HepG2 (cell line): ENCODE data around the gene OR6S1. TPM values are rescaled to one million over a fixed set of nuclear protein-coding genes. Genes with fewer than 3 reads are reported as not detected.

ENCODE experiments used
- ATM ChIP-seq: fragments of 450-650 bp; IDR thresholded peaks from 2 replicates; pipeline ENCODE4 v1.7.1; 2017; ENCODE audit warnings: mild to moderate bottlenecking, borderline replicate concordance
- DNMT1 ChIP-seq: sonication (generic); formaldehyde crosslinking; IDR thresholded peaks from 2 replicates; pipeline ENCODE4 v1.5.1; 2020; ENCODE audit warnings: mild to moderate bottlenecking, missing genetic modification reagents
- FOXJ3 ChIP-seq: sonication (generic); formaldehyde crosslinking; IDR thresholded peaks from 2 replicates; pipeline ENCODE4 v1.4.0; 2020; ENCODE audit warnings: missing genetic modification reagents, mild to moderate bottlenecking, borderline replicate concordance
- FOXM1 ChIP-seq: sonication (generic); formaldehyde crosslinking; IDR thresholded peaks from 2 replicates; pipeline ENCODE4 v1.5.0; 2020; ENCODE audit warnings: missing genetic modification reagents
- GLI4 ChIP-seq: sonication (generic); formaldehyde crosslinking; IDR thresholded peaks from 2 replicates; pipeline ENCODE4 v1.5.1; 2020; ENCODE audit warnings: missing genetic modification reagents, mild to moderate bottlenecking, moderate library complexity, borderline replicate concordance
- HDAC6 ChIP-seq: fragments of 200-600 bp; sonication (generic); IDR thresholded peaks from 2 replicates; pipeline ENCODE4 v1.7.0; 2017; ENCODE audit warnings: mild to moderate bottlenecking, antibody characterized with exemption, low read length, low read depth
- IRF2 ChIP-seq: IDR thresholded peaks from 2 replicates; pipeline ENCODE4 v1.6.1; 2018; ENCODE audit warnings: missing genetic modification reagents, missing compliant biosample characterization
- MED8 ChIP-seq: sonication (generic); formaldehyde crosslinking; IDR thresholded peaks from 2 replicates; pipeline ENCODE4 v1.8.1; 2023; ENCODE audit warnings: mild to moderate bottlenecking, missing genetic modification reagents; ENCODE audit not compliant: insufficient replicate concordance
- MIXL1 ChIP-seq: IDR thresholded peaks from 2 replicates; pipeline ENCODE4 v1.6.1; 2016
- RXRA ChIP-seq: sonication (generic); formaldehyde crosslinking; IDR thresholded peaks from 2 replicates; pipeline ENCODE4 v1.5.1; 2020; ENCODE audit warnings: missing genetic modification reagents
- ZC3H13 ChIP-seq: sonication (generic); formaldehyde crosslinking; IDR thresholded peaks from 2 replicates; pipeline ENCODE4 v1.8.1; 2023; ENCODE audit warnings: mild to moderate bottlenecking, missing genetic modification reagents, moderate library complexity
- ZNF230 ChIP-seq: sonication (generic); formaldehyde crosslinking; IDR thresholded peaks from 2 replicates; pipeline ENCODE4 v1.4.0; 2020; ENCODE audit warnings: mild to moderate bottlenecking, missing genetic modification reagents
- polyA plus RNA-seq, 8 experiments: library from polyadenylated mRNA; depleted of rRNA in 3 of 8; stranded (reverse) in 7 of 8; unstranded in 1 of 8; fragments of >200 nt; fragmentation: Illumina TruSeq in 4 of 8; extraction: Trizol in 4 of 8; gene quantifications; 2 replicates each; pipeline versions ENCODE4 v1.2.1 to v1.2.3, GENCODE V29; 2011 to 2016; ENCODE audit warnings: low read depth in 4 of 8, missing spikeins in 1 of 8, mixed read lengths in 1 of 8; ENCODE audit not compliant: insufficient read depth in 1 of 8
- total RNA-seq, 5 experiments: library from RNA; depleted of rRNA; stranded (reverse); fragments of >200 nt; fragmentation: Illumina TruSeq; extraction: Trizol; gene quantifications; 2 replicates each; pipeline ENCODE4 v1.2.3, GENCODE V29; 2016; ENCODE audit warnings: low read depth in 1 of 5
- TF ChIP-seq, protein P1 (sequence below): sonication (generic); formaldehyde crosslinking; IDR thresholded peaks from 2 replicates; pipeline ENCODE4 v1.4.0; 2020; ENCODE audit warnings: missing genetic modification reagents, borderline replicate concordance
- TF ChIP-seq, protein P2 (sequence below): sonication (generic); formaldehyde crosslinking; IDR thresholded peaks from 2 replicates; pipeline ENCODE4 v1.5.0; 2020; ENCODE audit warnings: missing genetic modification reagents, mild to moderate bottlenecking, borderline replicate concordance
- TF ChIP-seq, protein P3 (sequence below): sonication (generic); formaldehyde crosslinking; IDR thresholded peaks from 2 replicates; pipeline ENCODE4 v1.8.1; 2022; ENCODE audit warnings: low read depth, mild to moderate bottlenecking, missing genetic modification reagents
- TF ChIP-seq, protein P4 (sequence below): sonication (generic); formaldehyde crosslinking; IDR thresholded peaks from 2 replicates; pipeline ENCODE4 v1.4.0; 2020; ENCODE audit warnings: missing genetic modification reagents
- TF ChIP-seq, protein P5 (sequence below): sonication (generic); IDR thresholded peaks from 2 replicates; pipeline ENCODE4 v1.6.1; 2016; ENCODE audit warnings: low read depth, borderline replicate concordance

OR6S1 gene
- total and polyA plus RNA-seq, 2 of the 13 experiments (the other 11 are each of a cell fraction or from before 2014, with no cell fraction given): 0.09 TPM; not detected in 1

DNA sequence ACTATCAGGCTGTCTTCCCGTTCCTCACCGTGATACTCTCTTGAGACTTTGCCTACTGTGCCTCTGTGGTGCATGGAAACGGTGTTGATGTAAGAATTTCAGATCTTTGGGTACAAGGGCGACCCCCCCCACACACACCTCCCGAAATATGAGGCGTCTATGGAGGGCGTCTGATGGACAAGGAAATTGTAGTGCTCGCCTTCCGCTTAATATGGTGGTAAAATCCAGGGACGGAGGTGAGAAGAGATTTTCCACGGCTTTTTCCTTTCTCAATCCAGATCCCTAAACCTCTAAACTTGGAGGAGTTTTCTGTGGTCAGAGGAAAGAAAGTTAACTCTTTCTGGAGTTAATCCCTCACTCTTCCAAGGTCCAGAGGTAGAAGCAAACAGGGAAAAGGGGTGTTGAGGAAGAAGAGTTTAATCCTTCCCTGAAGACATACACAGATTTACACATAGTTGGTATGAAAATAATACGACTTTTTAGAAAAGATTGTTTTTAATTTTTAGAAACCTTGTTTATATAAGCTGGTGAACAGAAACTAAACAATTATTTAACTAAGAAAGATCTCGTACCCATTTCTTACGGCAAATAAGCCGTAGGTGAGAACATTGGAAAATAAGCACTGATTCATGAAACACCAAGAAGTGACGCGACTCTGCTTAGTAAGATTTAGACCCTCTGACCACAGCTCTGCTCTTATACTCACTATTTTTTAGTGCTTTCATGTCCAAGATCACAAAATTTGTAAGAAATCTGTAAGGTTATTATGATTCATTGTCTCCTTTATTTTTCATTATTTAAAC lies 27.3 kb downstream of the OR6S1 start (continued):
- TF ChIP-seq, protein P1, sequence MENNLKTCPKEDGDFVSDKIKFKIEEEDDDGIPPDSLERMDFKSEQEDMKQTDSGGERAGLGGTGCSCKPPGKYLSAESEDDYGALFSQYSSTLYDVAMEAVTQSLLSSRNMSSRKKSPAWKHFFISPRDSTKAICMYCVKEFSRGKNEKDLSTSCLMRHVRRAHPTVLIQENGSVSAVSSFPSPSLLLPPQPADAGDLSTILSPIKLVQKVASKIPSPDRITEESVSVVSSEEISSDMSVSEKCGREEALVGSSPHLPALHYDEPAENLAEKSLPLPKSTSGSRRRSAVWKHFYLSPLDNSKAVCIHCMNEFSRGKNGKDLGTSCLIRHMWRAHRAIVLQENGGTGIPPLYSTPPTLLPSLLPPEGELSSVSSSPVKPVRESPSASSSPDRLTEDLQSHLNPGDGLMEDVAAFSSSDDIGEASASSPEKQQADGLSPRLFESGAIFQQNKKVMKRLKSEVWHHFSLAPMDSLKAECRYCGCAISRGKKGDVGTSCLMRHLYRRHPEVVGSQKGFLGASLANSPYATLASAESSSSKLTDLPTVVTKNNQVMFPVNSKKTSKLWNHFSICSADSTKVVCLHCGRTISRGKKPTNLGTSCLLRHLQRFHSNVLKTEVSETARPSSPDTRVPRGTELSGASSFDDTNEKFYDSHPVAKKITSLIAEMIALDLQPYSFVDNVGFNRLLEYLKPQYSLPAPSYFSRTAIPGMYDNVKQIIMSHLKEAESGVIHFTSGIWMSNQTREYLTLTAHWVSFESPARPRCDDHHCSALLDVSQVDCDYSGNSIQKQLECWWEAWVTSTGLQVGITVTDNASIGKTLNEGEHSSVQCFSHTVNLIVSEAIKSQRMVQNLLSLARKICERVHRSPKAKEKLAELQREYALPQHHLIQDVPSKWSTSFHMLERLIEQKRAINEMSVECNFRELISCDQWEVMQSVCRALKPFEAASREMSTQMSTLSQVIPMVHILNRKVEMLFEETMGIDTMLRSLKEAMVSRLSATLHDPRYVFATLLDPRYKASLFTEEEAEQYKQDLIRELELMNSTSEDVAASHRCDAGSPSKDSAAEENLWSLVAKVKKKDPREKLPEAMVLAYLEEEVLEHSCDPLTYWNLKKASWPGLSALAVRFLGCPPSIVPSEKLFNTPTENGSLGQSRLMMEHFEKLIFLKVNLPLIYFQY (CRISPR knock-in tag): no peak; the same call in 1 of the 2 replicates
- TF ChIP-seq, protein P2, sequence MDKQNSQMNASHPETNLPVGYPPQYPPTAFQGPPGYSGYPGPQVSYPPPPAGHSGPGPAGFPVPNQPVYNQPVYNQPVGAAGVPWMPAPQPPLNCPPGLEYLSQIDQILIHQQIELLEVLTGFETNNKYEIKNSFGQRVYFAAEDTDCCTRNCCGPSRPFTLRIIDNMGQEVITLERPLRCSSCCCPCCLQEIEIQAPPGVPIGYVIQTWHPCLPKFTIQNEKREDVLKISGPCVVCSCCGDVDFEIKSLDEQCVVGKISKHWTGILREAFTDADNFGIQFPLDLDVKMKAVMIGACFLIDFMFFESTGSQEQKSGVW (CRISPR knock-in tag): no peak
- TF ChIP-seq ZNF230: no peak
- no peak for TF ChIP-seq RXRA (CRISPR knock-in tag)
- TF ChIP-seq, protein P3, sequence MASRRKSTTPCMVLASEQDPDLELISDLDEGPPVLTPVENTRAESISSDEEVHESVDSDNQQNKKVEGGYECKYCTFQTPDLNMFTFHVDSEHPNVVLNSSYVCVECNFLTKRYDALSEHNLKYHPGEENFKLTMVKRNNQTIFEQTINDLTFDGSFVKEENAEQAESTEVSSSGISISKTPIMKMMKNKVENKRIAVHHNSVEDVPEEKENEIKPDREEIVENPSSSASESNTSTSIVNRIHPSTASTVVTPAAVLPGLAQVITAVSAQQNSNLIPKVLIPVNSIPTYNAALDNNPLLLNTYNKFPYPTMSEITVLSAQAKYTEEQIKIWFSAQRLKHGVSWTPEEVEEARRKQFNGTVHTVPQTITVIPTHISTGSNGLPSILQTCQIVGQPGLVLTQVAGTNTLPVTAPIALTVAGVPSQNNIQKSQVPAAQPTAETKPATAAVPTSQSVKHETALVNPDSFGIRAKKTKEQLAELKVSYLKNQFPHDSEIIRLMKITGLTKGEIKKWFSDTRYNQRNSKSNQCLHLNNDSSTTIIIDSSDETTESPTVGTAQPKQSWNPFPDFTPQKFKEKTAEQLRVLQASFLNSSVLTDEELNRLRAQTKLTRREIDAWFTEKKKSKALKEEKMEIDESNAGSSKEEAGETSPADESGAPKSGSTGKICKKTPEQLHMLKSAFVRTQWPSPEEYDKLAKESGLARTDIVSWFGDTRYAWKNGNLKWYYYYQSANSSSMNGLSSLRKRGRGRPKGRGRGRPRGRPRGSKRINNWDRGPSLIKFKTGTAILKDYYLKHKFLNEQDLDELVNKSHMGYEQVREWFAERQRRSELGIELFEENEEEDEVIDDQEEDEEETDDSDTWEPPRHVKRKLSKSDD (CRISPR knock-in tag): no peak
- TF ChIP-seq, protein P4, sequence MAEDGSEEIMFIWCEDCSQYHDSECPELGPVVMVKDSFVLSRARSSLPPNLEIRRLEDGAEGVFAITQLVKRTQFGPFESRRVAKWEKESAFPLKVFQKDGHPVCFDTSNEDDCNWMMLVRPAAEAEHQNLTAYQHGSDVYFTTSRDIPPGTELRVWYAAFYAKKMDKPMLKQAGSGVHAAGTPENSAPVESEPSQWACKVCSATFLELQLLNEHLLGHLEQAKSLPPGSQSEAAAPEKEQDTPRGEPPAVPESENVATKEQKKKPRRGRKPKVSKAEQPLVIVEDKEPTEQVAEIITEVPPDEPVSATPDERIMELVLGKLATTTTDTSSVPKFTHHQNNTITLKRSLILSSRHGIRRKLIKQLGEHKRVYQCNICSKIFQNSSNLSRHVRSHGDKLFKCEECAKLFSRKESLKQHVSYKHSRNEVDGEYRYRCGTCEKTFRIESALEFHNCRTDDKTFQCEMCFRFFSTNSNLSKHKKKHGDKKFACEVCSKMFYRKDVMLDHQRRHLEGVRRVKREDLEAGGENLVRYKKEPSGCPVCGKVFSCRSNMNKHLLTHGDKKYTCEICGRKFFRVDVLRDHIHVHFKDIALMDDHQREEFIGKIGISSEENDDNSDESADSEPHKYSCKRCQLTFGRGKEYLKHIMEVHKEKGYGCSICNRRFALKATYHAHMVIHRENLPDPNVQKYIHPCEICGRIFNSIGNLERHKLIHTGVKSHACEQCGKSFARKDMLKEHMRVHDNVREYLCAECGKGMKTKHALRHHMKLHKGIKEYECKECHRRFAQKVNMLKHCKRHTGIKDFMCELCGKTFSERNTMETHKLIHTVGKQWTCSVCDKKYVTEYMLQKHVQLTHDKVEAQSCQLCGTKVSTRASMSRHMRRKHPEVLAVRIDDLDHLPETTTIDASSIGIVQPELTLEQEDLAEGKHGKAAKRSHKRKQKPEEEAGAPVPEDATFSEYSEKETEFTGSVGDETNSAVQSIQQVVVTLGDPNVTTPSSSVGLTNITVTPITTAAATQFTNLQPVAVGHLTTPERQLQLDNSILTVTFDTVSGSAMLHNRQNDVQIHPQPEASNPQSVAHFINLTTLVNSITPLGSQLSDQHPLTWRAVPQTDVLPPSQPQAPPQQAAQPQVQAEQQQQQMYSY (CRISPR knock-in tag): no peak
- no peak for TF ChIP-seq ZC3H13 (CRISPR knock-in tag)
- TF ChIP-seq DNMT1 (CRISPR knock-in tag): no peak
- TF ChIP-seq ATM: no peak
- TF ChIP-seq GLI4 (CRISPR knock-in tag): no peak
- TF ChIP-seq, protein P5, sequence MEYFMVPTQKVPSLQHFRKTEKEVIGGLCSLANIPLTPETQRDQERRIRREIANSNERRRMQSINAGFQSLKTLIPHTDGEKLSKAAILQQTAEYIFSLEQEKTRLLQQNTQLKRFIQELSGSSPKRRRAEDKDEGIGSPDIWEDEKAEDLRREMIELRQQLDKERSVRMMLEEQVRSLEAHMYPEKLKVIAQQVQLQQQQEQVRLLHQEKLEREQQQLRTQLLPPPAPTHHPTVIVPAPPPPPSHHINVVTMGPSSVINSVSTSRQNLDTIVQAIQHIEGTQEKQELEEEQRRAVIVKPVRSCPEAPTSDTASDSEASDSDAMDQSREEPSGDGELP: no peak
- TF ChIP-seq IRF2: peak; percentile 13; the same call in 1 of the 2 replicates
- no peak for TF ChIP-seq HDAC6
- TF ChIP-seq FOXJ3 (CRISPR knock-in tag): no peak
- no peak for TF ChIP-seq MIXL1 (CRISPR knock-in tag)
- no peak for TF ChIP-seq MED8 (CRISPR knock-in tag)
- no peak for TF ChIP-seq FOXM1 (CRISPR knock-in tag)
